Smooth muscle cell (in vitro differentiated cells): ENCODE results near the gene DICER1. TPM values are rescaled to one million over a fixed set of nuclear protein-coding genes. Genes with fewer than 3 reads are reported as not detected.

Experiments
- DNase-seq: peaks from one replicate; lab custom pipeline; 2025; ENCODE audit not compliant: unreplicated experiment; lab: John Stamatoyannopoulos, UW
- H2AFZ ChIP-seq: fragments of 200-600 bp; sonication (generic); 2 replicates; pipeline ENCODE4 v1.6.0; 2016; ENCODE audit warnings: antibody characterized with exemption, low read depth, mild to moderate bottlenecking
- H3F3A ChIP-seq: fragments of 200-600 bp; sonication (generic); 2 replicates; pipeline ENCODE4 v1.6.0; 2017; ENCODE audit warnings: antibody characterized with exemption, low read depth
- H3K27ac ChIP-seq: fragments of 200-600 bp; sonication (generic); 2 replicates; pipeline ENCODE4 v1.5.1; 2016; ENCODE audit warnings: low read depth, mild to moderate bottlenecking
- H3K27me3 ChIP-seq: fragments of 200-600 bp; sonication (generic); 2 replicates; pipeline ENCODE4 v1.6.1; 2016; ENCODE audit warnings: low read depth, mild to moderate bottlenecking
- H3K36me3 ChIP-seq: fragments of 200-600 bp; sonication (generic); 2 replicates; pipeline ENCODE4 v1.5.1; 2016; ENCODE audit warnings: low read depth
- H3K4me1 ChIP-seq: fragments of 200-600 bp; sonication (generic); 2 replicates; pipeline ENCODE4 v1.5.1; 2016; ENCODE audit warnings: low read depth
- H3K4me2 ChIP-seq: fragments of 200-600 bp; sonication (generic); 2 replicates; pipeline ENCODE4 v1.6.0; 2016; ENCODE audit warnings: mild to moderate bottlenecking
- H3K4me3 ChIP-seq: fragments of 200-600 bp; sonication (generic); 2 replicates; pipeline ENCODE4 v1.5.1; 2016; ENCODE audit warnings: mild to moderate bottlenecking
- H3K79me2 ChIP-seq: fragments of 200-600 bp; sonication (generic); 2 replicates; pipeline ENCODE4 v1.6.0; 2016; ENCODE audit warnings: low read depth, mild to moderate bottlenecking
- H3K9ac ChIP-seq: fragments of 200-600 bp; sonication (generic); 2 replicates; pipeline ENCODE4 v1.6.0; 2016; ENCODE audit warnings: low read depth
- H3K9me3 ChIP-seq: fragments of 200-600 bp; sonication (generic); replicated peaks from 2 replicates; pipeline ENCODE4 v1.5.1; 2016; ENCODE audit warnings: low read depth
- H4K20me1 ChIP-seq: fragments of 200-600 bp; sonication (generic); 2 replicates; pipeline ENCODE4 v1.6.0; 2016; ENCODE audit warnings: low read depth
- WGBS: methylation state at CpG from one replicate; pipeline ENCODE4 v1.1.7; 2016; ENCODE audit warnings: low lambda C conversion rate; 5-methylcytosine and 5-hydroxymethylcytosine counted together
- polyA plus RNA-seq: library from polyadenylated mRNA; unstranded; fragments of >200 nt; fragmentation: Nextera tagmentation; extraction: Ambion mirVana; gene quantifications from 2 replicates; pipeline ENCODE4 v1.2.1, GENCODE V29; 2016
- total RNA-seq: library from RNA; depleted of rRNA; stranded (reverse); fragments of >200 nt; gene quantifications from 2 replicates; pipeline ENCODE4 v1.2.3, GENCODE V29; 2014
- TF ChIP-seq, protein P1 (sequence below): fragments of 200-600 bp; sonication (generic); IDR thresholded peaks from 2 replicates; pipeline ENCODE4 v1.5.1; 2017; ENCODE audit warnings: borderline replicate concordance, mild to moderate bottlenecking, antibody characterized with exemption; ENCODE audit not compliant: insufficient read depth, poor library complexity, severe bottlenecking

The DICER1 gene
- total and polyA plus RNA-seq, 2 experiments from 2014 or later = 17.3 to 67.5 TPM

DNA sequence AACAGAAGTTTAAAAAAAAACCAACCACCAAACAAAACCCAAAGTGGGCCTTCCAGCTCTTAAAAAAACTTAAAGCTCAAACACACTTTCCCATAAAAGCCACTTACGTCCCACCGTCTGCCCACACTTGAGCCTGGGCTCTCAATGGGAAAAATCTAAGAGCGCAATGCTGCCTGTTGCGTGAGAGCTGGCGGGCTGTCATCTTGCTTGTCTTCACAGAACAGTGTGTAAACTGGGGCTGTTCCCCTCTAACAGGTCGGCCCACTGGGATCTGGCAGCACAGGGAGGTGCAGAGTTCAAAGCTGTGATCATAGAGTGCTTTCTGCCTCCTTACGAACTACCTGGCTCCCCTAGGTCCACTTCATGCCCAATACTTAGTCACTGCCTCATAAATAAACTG is 80.0 kb downstream of the DICER1 start:
- Histone ChIP-seq H3K79me2 (no peaks in the 10 kb centered on the region), H4K20me1 (no peaks in the 10 kb centered on the region)

DNA sequence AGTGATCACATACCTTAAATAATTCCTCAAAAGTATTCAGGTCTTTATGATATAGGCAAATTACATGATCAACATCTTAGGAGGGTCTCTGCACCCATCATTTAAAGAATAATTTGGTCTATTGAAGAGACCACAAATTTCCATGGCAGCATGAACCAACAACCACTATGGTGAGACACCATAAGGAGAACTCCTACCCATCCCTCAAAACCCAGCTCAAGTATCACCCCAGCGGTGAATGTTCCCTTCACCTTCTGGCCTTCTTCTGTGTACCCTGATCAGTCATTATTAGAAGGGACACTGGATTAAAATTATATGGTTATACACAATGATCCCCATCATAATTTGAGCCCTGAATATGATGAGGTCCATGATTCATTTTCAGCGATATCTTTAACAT is 81.5 kb downstream of the DICER1 start:
- no peak overlapping the region for H3K4me2 ChIP-seq
- no peak overlapping the region for H2AFZ ChIP-seq
- DNase-seq = no peak
- 100% methylated on average over 2 of the region's 2 CpGs for WGBS
- no peaks in the 10 kb centered on the region for H3K79me2 ChIP-seq
- no peaks in the 10 kb centered on the region for H3K36me3 ChIP-seq
- H3K27ac ChIP-seq = no peak overlapping the region
- H3K27me3 ChIP-seq = no peaks in the 10 kb centered on the region
- no peaks in the 10 kb centered on the region for H4K20me1 ChIP-seq
- H3F3A ChIP-seq = no peaks in the 10 kb centered on the region
- H3K9ac ChIP-seq = no peak overlapping the region
- H3K9me3 ChIP-seq = no peaks in the 10 kb centered on the region
- TF ChIP-seq, protein P1, sequence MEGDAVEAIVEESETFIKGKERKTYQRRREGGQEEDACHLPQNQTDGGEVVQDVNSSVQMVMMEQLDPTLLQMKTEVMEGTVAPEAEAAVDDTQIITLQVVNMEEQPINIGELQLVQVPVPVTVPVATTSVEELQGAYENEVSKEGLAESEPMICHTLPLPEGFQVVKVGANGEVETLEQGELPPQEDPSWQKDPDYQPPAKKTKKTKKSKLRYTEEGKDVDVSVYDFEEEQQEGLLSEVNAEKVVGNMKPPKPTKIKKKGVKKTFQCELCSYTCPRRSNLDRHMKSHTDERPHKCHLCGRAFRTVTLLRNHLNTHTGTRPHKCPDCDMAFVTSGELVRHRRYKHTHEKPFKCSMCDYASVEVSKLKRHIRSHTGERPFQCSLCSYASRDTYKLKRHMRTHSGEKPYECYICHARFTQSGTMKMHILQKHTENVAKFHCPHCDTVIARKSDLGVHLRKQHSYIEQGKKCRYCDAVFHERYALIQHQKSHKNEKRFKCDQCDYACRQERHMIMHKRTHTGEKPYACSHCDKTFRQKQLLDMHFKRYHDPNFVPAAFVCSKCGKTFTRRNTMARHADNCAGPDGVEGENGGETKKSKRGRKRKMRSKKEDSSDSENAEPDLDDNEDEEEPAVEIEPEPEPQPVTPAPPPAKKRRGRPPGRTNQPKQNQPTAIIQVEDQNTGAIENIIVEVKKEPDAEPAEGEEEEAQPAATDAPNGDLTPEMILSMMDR = no peak
- H3K4me1 ChIP-seq = peaks cover 16% of the 10 kb centered on the region
- H3K4me3 ChIP-seq = no peak overlapping the region

More for the DNA sequence above, 80.0 kb downstream of the DICER1 start:
- no peak overlapping the region for H3K9ac ChIP-seq
- H3F3A ChIP-seq = no peaks in the 10 kb centered on the region
- H3K27me3 ChIP-seq = no peaks in the 10 kb centered on the region
- peak overlapping the region; percentile 2 for H3K4me2 ChIP-seq
- WGBS = 64% methylated on average over 7 of the region's 7 CpGs
- H3K4me1 ChIP-seq = peaks cover 4% of the 10 kb centered on the region
- TF ChIP-seq, protein P1 = no peak
- H3K27ac ChIP-seq = peak overlapping the region; percentile 73
- H3K4me3 ChIP-seq = no peak overlapping the region
- H2AFZ ChIP-seq = no peak overlapping the region
- H3K9me3 ChIP-seq = no peaks in the 10 kb centered on the region
- no peaks in the 10 kb centered on the region for H3K36me3 ChIP-seq
- DNase-seq = no peak

DNA sequence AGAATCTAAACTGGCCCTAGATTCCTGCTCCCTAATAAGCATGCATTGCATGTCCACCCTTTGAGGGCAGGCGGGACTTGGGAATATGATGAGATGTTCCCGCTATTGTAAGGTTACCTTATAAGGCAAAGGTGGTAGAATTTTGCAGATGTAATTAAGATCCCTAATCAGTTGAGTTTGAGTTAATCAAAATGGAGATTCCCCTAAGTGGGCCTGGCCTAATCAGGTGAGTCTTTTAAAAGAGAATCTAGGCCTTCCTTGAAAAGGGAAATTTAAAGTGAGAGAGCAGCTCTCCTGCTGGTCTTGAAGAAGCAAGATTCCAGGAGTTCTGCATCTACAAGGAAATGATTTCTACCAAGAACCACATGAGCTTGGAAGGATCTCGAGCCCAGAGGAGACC is 83.4 kb downstream of the DICER1 start:
- Histone ChIP-seq H3K27ac (no peak overlapping the region), H3K9ac (no peak overlapping the region), H4K20me1 (no peaks in the 10 kb centered on the region), H3K79me2 (no peaks in the 10 kb centered on the region), H3K4me3 (no peak overlapping the region), H3K4me2 (no peak overlapping the region), H3F3A (no peaks in the 10 kb centered on the region), H2AFZ (no peak overlapping the region), H3K36me3 (no peaks in the 10 kb centered on the region), H3K4me1 (peaks cover 16% of the 10 kb centered on the region), H3K27me3 (no peaks in the 10 kb centered on the region), H3K9me3 (no peaks in the 10 kb centered on the region)
- TF ChIP-seq, protein P1 = no peak
- WGBS = 94% methylated on average over 3 of the region's 3 CpGs
- no peak for DNase-seq

DNA sequence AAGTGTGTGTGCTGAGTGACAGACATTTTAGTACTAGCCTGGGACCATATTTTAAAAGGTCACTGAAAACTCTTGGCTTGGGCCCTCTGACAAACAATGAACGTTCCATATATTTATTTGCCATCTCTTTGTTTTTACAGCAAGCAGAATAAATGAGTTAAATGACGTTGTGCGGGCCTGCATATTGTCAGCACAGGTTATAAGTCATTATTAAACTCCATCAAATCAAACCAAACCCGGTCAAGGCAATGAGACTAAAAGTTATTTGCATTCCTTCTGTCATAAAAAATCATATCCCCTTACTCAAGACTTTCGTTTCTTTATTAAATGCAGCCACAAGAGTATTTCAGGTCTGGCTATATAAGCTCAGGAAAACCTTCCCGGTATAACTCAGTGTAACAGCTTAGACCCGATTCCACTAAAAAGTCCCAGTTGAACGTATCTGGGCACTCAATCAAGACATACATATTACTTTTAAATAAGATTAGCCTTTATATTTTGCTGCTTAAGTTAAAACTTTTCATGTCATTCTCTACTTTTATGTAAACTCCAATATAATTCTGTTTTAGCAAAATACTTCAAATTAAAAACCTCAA is 84.9 kb downstream of the DICER1 start:
- Histone ChIP-seq H3K4me1 (peaks cover 16% of the 10 kb centered on the region), H3K79me2 (no peaks in the 10 kb centered on the region), H3K36me3 (no peaks in the 10 kb centered on the region), H3K4me2 (no peak overlapping the region), H3K9me3 (no peaks in the 10 kb centered on the region), H2AFZ (no peak overlapping the region), H3F3A (no peaks in the 10 kb centered on the region), H4K20me1 (no peaks in the 10 kb centered on the region), H3K27me3 (no peaks in the 10 kb centered on the region), H3K4me3 (no peak overlapping the region), H3K27ac (no peak overlapping the region), H3K9ac (no peak overlapping the region)
- 90% methylated on average over 8 of the region's 8 CpGs for WGBS
- no peak for DNase-seq
- TF ChIP-seq, protein P1 = no peak
